Measurements from ENCODE around the gene ACTR3. TPM values are rescaled to one million over a fixed set of nuclear protein-coding genes. Genes with fewer than 3 reads are reported as not detected.

Gene ACTR3
- total RNA-seq, 1 experiment from 2014 or later = 180 TPM

DNA sequence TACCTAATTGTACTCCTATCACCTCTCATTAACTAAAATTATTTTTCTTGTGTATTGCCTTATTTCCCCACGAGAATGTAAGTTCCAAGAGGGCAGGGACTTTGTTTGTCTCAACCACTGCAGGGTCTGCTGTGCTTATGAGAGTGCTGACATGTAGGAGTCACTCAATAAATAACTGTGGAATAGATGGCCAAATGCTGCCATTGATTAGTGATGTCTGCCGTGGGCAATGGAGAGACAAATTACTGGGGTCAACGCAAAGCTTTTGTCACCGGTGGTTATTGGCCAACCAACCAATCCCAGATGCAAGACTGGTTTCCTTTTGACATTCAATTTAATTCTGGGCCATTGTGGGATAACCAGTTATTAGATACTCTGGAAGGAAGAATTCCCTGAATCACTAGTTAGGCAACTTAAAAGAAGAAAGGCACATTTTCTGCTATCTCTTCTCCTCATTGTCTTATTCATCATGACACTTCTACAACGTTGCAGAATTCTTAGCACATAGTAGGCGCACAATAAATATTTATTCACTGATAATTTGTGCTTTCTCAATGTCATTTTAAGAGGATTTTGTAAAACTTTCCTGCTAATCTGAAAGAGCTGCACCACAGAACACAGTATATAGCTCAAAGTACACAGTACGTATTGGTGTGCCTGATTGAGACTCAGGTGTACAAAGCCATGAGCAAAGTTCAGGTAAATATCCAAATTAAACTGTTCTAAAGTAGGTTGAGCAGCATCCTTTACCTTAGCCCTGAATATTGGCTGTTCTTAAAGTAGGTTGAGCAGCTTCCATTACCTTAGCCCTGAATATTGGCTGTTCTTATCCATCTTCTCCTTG lies 95.9 kb downstream of the ACTR3 start:
- H3K4me1 ChIP-seq (ENCODE audit: insufficient read depth, low read length) = no peaks in the 10 kb centered on the region
- no peak overlapping the region for H3K4ac ChIP-seq (ENCODE audit: low read depth, low read length)
- H3K79me1 ChIP-seq (ENCODE audit: insufficient read depth, low read depth, low read length, poor library complexity, severe bottlenecking) = no peaks in the 10 kb centered on the region
- no peak overlapping the region for H4K5ac ChIP-seq (ENCODE audit: insufficient read length, low read depth, low read length)
- no peaks in the 10 kb centered on the region for H3K27me3 ChIP-seq (ENCODE audit: insufficient read depth, low read length)
- no peak overlapping the region for H3K4me3 Mint-ChIP-seq
- no peak overlapping the region for H4K91ac ChIP-seq (ENCODE audit: insufficient read length, low read depth, low read length)
- H3K4me1 Mint-ChIP-seq = no peaks in the 10 kb centered on the region
- no peak overlapping the region for H3K9ac ChIP-seq (ENCODE audit: extremely low read depth, insufficient read length, low read length)
- H3K23me2 ChIP-seq (ENCODE audit: insufficient read length, low read depth, low read length, poor library complexity, severe bottlenecking) = no peaks in the 10 kb centered on the region
- no peak overlapping the region for H3K4me2 ChIP-seq (ENCODE audit: insufficient read depth, insufficient read length, low read length)
- H3K9me3 Mint-ChIP-seq = peaks cover 14% of the 10 kb centered on the region in 2 experiments
- DNase-seq = no peak
- H3K56ac ChIP-seq (ENCODE audit: insufficient read length, low read depth, low read length) = no peak overlapping the region
- H3K27me3 Mint-ChIP-seq (ENCODE audit: low read depth) = peaks cover 1% of the 10 kb centered on the region
- H2BK20ac ChIP-seq (ENCODE audit: low read depth, low read length, poor library complexity, severe bottlenecking) = no peak overlapping the region
- H2BK15ac ChIP-seq (ENCODE audit: low read depth, low read length) = no peak overlapping the region
- H4K8ac ChIP-seq (replicated peaks; ENCODE audit: insufficient read length, low read depth, low read length) = no peak overlapping the region
- H3K27ac ChIP-seq (ENCODE audit: insufficient read length, low read depth, low read length) = no peak overlapping the region
- H4K20me1 ChIP-seq (ENCODE audit: control insufficient read depth, insufficient read depth, insufficient read length) = no peaks in the 10 kb centered on the region
- H3K23ac ChIP-seq (ENCODE audit: insufficient read length, low read depth, low read length) = no peak overlapping the region
- peaks cover 2 to 17% (median 3%) of the 10 kb centered on the region in 3 experiments; a peak in 6 of 7 replicates for H3K36me3 Mint-ChIP-seq (ENCODE audit: insufficient read depth in 1 of 3, low read depth in 3 of 3)
- H2AK5ac ChIP-seq (ENCODE audit: insufficient read length, low read length) = no peak overlapping the region
- H3K18ac ChIP-seq (ENCODE audit: insufficient read length, low read depth, low read length) = no peak overlapping the region
- no peaks in the 10 kb centered on the region for H3K79me2 ChIP-seq (ENCODE audit: insufficient read depth, low read length)
- H3T11ph ChIP-seq (ENCODE audit: low read length) = no peak overlapping the region
- H2BK12ac ChIP-seq (ENCODE audit: insufficient read length, low read depth, low read length) = no peak overlapping the region
- H3K9me3 ChIP-seq (ENCODE audit: control insufficient read depth, low read depth, low read length) = no peaks in the 10 kb centered on the region
- TF ChIP-seq, protein P1, sequence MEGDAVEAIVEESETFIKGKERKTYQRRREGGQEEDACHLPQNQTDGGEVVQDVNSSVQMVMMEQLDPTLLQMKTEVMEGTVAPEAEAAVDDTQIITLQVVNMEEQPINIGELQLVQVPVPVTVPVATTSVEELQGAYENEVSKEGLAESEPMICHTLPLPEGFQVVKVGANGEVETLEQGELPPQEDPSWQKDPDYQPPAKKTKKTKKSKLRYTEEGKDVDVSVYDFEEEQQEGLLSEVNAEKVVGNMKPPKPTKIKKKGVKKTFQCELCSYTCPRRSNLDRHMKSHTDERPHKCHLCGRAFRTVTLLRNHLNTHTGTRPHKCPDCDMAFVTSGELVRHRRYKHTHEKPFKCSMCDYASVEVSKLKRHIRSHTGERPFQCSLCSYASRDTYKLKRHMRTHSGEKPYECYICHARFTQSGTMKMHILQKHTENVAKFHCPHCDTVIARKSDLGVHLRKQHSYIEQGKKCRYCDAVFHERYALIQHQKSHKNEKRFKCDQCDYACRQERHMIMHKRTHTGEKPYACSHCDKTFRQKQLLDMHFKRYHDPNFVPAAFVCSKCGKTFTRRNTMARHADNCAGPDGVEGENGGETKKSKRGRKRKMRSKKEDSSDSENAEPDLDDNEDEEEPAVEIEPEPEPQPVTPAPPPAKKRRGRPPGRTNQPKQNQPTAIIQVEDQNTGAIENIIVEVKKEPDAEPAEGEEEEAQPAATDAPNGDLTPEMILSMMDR (conservative IDR thresholded peaks at IDR 0.05) = no peak
- H2AFZ ChIP-seq (ENCODE audit: low read length) = no peak overlapping the region
- H3K27ac Mint-ChIP-seq = no peak overlapping the region
- H2BK120ac ChIP-seq (ENCODE audit: low read depth, low read length, poor library complexity, severe bottlenecking) = no peak overlapping the region
- no CpG with 5 or more reads among the region's 7 CpGs for WGBS (ENCODE audit: extremely low coverage, insufficient read length, low lambda C conversion rate)
- H2BK5ac ChIP-seq (ENCODE audit: insufficient read length, low read length) = no peak overlapping the region
- H3K14ac ChIP-seq (ENCODE audit: insufficient read depth, low read length) = no peak overlapping the region
